SK-N-SH (cell line): ENCODE measurements around the gene RNF13. TPM values are rescaled to one million over a fixed set of nuclear protein-coding genes. Genes with fewer than 3 reads are reported as not detected.

Source experiments
- CTCF ChIA-PET: fragments of 300-600, 350-600 bp; formaldehyde crosslinking; extraction: SDS; loops from one replicate; lab custom pipeline; 2021; lab: Yijun Ruan, JAX
- POLR2A ChIA-PET: fragments of 350-600 bp; sonication (Branson Sonifier 250); formaldehyde crosslinking; extraction: SDS; loops from one replicate; lab custom pipeline; 2020; ENCODE audit warnings: antibody characterized with exemption, inconsistent platforms; lab: Yijun Ruan, JAX
- DNase-seq: peaks from one replicate; pipeline ENCODE4 v3.0.0; 2012
- H2AFZ ChIP-seq: fragments of 200-600 bp; sonication (generic); 2 replicates; pipeline ENCODE4 v1.8.1; 2016; ENCODE audit warnings: antibody characterized with exemption, mild to moderate bottlenecking, low read depth
- H3F3A ChIP-seq: fragments of 200-600 bp; sonication (generic); replicated peaks from 2 replicates; pipeline ENCODE3; 2016; ENCODE audit warnings: antibody characterized with exemption, mild to moderate bottlenecking; ENCODE audit not compliant: insufficient read depth
- H3K27ac ChIP-seq, 2 experiments: fragments of 200-500 bp in 1 of 2; fragments of 200-600 bp in 1 of 2; sonication (Bioruptor generic) in 1 of 2; sonication (generic), shearing (Covaris generic) in 1 of 2; 2 replicates each; pipeline versions ENCODE4 v1.5.1 to v1.6.1; 2014 to 2016; ENCODE audit warnings: low read depth in 2 of 2, inconsistent platforms in 1 of 2, low read length in 1 of 2, mild to moderate bottlenecking in 1 of 2, mixed read lengths in 1 of 2
- H3K27me3 ChIP-seq: fragments of 200-600 bp; sonication (generic), shearing (Covaris generic); 2 replicates; pipeline ENCODE4 v1.6.1; 2016; ENCODE audit warnings: mixed run types; ENCODE audit not compliant: insufficient read depth
- H3K36me3 ChIP-seq, 2 experiments: fragments of 200-500 bp in 1 of 2; fragments of 200-600 bp in 1 of 2; sonication (Bioruptor generic) in 1 of 2; sonication (generic) in 1 of 2; replicated peaks in 1 of 2; 2 replicates each; pipeline versions ENCODE3 to v1.5.1; 2014 to 2016; ENCODE audit warnings: low read length in 1 of 2, mild to moderate bottlenecking in 1 of 2; ENCODE audit not compliant: insufficient read depth in 2 of 2, control insufficient read depth in 1 of 2
- H3K4me1 ChIP-seq, 2 experiments: fragments of 200-500 bp in 1 of 2; fragments of 200-600 bp in 1 of 2; sonication (Bioruptor generic) in 1 of 2; sonication (generic), shearing (Covaris generic) in 1 of 2; 2 replicates each; pipeline versions ENCODE4 v1.5.1 to v1.6.1; 2014 to 2016; ENCODE audit warnings: low read depth in 1 of 2, low read length in 1 of 2, mixed run types in 1 of 2; ENCODE audit not compliant: insufficient read depth in 2 of 2, control insufficient read depth in 1 of 2
- H3K4me2 ChIP-seq: fragments of 200-600 bp; sonication (generic), shearing (Covaris generic); 2 replicates; pipeline ENCODE4 v1.6.1; 2017; ENCODE audit warnings: mixed run types
- H3K4me3 ChIP-seq, 2 experiments: fragments of 200-500 bp in 1 of 2; fragments of 200-600 bp in 1 of 2; sonication (Bioruptor generic) in 1 of 2; sonication (generic), shearing (Covaris generic) in 1 of 2; 2 replicates each; pipeline versions ENCODE4 v1.5.1 to v1.8.1; 2014 to 2016; ENCODE audit warnings: low read depth in 2 of 2, inconsistent platforms in 1 of 2, low read length in 1 of 2, mild to moderate bottlenecking in 1 of 2, mixed read lengths in 1 of 2, moderate library complexity in 1 of 2
- H3K79me2 ChIP-seq: fragments of 200-600 bp; sonication (generic); 2 replicates; pipeline ENCODE4 v1.8.1; 2017; ENCODE audit warnings: mild to moderate bottlenecking; ENCODE audit not compliant: insufficient read depth
- H3K9ac ChIP-seq: fragments of 200-600 bp; sonication (generic); 2 replicates; pipeline ENCODE4 v1.6.1; 2017; ENCODE audit warnings: mixed run types
- H3K9me2 ChIP-seq: fragments of 200-600 bp; sonication (generic); 2 replicates; pipeline ENCODE4 v1.6.1; 2017; ENCODE audit warnings: mixed run types
- H3K9me3 ChIP-seq: fragments of 200-600 bp; sonication (generic); 2 replicates; pipeline ENCODE4 v1.6.1; 2017; ENCODE audit warnings: mixed run types, mild to moderate bottlenecking, moderate library complexity
- H4K20me1 ChIP-seq: fragments of 200-600 bp; sonication (generic); 2 replicates; pipeline ENCODE4 v1.6.1; 2017; ENCODE audit warnings: mild to moderate bottlenecking, mixed run types; ENCODE audit not compliant: insufficient read depth
- CHD2 ChIP-seq: fragments of 150-350 bp; IDR thresholded peaks from 2 replicates; pipeline ENCODE4 v1.6.1; 2018; ENCODE audit warnings: low read length; ENCODE audit not compliant: partially characterized antibody
- GABPA ChIP-seq: IDR thresholded peaks from 2 replicates; pipeline ENCODE4 v1.4.0; 2012; ENCODE audit warnings: low read depth, mild to moderate bottlenecking
- JUND ChIP-seq: IDR thresholded peaks from 2 replicates; pipeline ENCODE4 v1.4.0; 2012
- MEF2A ChIP-seq: IDR thresholded peaks from 2 replicates; pipeline ENCODE4 v1.4.0; 2012; ENCODE audit warnings: low read depth, borderline replicate concordance
- WGBS: methylation state at CpG from one replicate; pipeline ENCODE4 v1.1.6; 2017; ENCODE audit warnings: low lambda C conversion rate; 5-methylcytosine and 5-hydroxymethylcytosine counted together
- polyA plus RNA-seq, 3 experiments: library from polyadenylated mRNA; depleted of rRNA; stranded (reverse); fragments of >200 nt; gene quantifications; 2 replicates each; pipeline ENCODE4 v1.2.3, GENCODE V29; 2012
- TF ChIP-seq, protein P1 (sequence below): fragments of 150-350 bp; IDR thresholded peaks from 2 replicates; pipeline ENCODE4 v1.6.1; 2016; ENCODE audit warnings: mild to moderate bottlenecking, low read depth, low read length
- TF ChIP-seq, protein P2 (sequence below): IDR thresholded peaks from 2 replicates; pipeline ENCODE4; 2012

RNF13 gene
- polyA plus RNA-seq, 1 of the 3 experiments (the other 2 are of a cell fraction): 14.9 TPM

DNA sequence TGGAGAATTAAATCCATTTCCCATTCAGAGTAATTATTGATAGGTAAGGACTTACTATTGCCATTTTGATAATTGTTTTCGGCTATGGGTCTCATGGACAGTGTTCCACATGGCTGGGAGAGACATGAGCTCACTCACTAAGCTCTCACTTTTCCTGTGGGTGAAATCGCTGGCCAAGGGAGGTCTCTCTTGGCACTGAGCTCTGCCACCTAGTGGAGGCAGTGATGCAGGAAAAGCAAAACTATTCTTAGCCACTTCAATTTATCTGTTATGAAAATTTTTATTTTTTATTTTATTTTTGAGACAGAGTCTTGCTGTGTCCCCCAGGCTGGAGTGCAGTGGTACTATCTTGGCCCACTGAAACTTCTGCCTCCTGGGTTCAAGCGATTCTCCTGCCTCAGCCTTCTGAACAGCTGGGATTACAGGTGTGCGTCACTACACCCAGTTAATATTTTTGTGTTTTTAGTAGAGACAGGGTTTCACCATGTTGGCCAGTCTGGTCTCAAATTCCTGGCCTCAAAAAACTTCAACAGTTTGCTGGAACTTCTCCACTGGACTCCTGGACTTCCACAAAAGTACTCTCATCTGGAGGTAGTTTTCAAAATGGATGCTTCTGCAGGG lies 4.7 kb upstream of the RNF13 start (continued):
- TF ChIP-seq, protein P1, sequence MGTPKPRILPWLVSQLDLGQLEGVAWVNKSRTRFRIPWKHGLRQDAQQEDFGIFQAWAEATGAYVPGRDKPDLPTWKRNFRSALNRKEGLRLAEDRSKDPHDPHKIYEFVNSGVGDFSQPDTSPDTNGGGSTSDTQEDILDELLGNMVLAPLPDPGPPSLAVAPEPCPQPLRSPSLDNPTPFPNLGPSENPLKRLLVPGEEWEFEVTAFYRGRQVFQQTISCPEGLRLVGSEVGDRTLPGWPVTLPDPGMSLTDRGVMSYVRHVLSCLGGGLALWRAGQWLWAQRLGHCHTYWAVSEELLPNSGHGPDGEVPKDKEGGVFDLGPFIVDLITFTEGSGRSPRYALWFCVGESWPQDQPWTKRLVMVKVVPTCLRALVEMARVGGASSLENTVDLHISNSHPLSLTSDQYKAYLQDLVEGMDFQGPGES: no peak
- TF ChIP-seq CHD2: no peak

DNA sequence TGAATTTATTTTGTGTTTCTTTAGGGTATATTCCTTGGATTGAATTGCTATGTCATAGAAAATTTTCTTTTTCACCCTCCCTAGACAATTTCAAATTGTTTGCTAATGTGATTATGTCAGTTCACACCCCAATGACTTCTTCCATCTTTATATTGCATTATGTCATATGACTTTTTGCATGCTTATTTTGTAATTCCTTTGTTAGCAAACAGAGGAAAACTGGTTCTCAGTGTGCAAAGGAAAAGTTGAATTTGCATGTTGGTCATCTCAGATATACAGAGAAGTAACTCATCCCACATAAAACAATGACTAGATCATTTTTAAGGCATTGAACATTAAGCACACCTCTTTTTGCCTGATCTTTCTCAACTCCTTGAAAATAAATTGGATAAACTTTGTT lies 3.3 kb upstream of the RNF13 start:
- TF ChIP-seq GABPA: no peak
- no peak overlapping the region for H3K9ac ChIP-seq
- no peak for DNase-seq
- H3K9me2 ChIP-seq: 0 out of 2 replicates have a peak, but pooled peaks cover 3% of the 10 kb centered on the region
- H4K20me1 ChIP-seq: peaks cover 7% of the 10 kb centered on the region; the same call in 1 of the 2 replicates
- no peak overlapping the region for H3K4me2 ChIP-seq
- no peak overlapping the region for H2AFZ ChIP-seq
- CTCF ChIA-PET: interaction anchor here (1.9 to 2.9 kb wide), 7 partner anchors 10 to 298 kb away, joined by 4 to 31 read pairs (median 14); no protein-coding TSS in a partner anchor
- peaks cover 4 to 8% of the 10 kb centered on the region in 2 experiments; a peak in 3 of 4 replicates for H3K4me1 ChIP-seq
- H3K79me2 ChIP-seq: peaks cover 7% of the 10 kb centered on the region
- H3F3A ChIP-seq: peaks cover 36% of the 10 kb centered on the region
- H3K9me3 ChIP-seq: no peaks in the 10 kb centered on the region; the same call in 1 of the 2 replicates
- POLR2A ChIA-PET: no interaction called here
- no peak overlapping the region for H3K27ac ChIP-seq
- no peaks in the 10 kb centered on the region for H3K36me3 ChIP-seq
- H3K27me3 ChIP-seq: no peaks in the 10 kb centered on the region
- H3K4me3 ChIP-seq: no peak overlapping the region

DNA sequence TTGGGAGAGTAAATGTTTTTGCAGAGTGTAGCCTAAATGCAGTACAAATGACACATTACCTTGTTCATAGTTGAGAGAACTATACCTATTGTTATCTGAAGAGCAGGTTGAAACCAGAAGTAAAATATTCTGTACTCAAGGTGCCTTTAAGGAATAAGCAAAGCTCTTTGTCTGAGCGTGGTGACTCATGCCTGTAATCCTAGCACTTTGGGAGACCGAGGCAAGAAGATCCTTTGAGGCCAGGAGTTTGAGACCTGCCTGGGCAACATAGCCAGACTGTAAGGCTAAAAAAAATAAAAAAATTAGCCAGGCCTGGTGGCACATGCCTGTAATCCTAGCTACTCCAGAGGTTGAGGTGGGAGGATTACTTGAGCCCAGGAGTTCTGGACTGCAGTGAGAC lies 2.2 kb upstream of the RNF13 start:
- H3K36me3 ChIP-seq: no peaks in the 10 kb centered on the region
- H3K79me2 ChIP-seq: peaks cover 18% of the 10 kb centered on the region
- H2AFZ ChIP-seq: no peak overlapping the region
- H3K27me3 ChIP-seq: no peaks in the 10 kb centered on the region
- H3K4me2 ChIP-seq: no peak overlapping the region
- H3K9me3 ChIP-seq: no peaks in the 10 kb centered on the region; the same call in 1 of the 2 replicates
- 87% methylated on average over 2 of the region's 2 CpGs for WGBS
- peaks cover 37% of the 10 kb centered on the region for H3F3A ChIP-seq
- no peak for TF ChIP-seq MEF2A
- no peak overlapping the region for H3K27ac ChIP-seq
- no peak for DNase-seq
- no peak overlapping the region for H3K4me3 ChIP-seq
- ChIA-PET POLR2A (no interaction called here), CTCF (interaction anchor here (0.6 to 1.7 kb wide), 3 partner anchors 34 to 373 kb away, joined by 3 to 4 read pairs (median 3); no protein-coding TSS in a partner anchor)
- H4K20me1 ChIP-seq: peaks cover 16% of the 10 kb centered on the region
- H3K4me1 ChIP-seq: peaks cover 9 to 12% of the 10 kb centered on the region in 2 experiments; a peak in 3 of 4 replicates
- H3K9me2 ChIP-seq: 0 out of 2 replicates have a peak, but pooled peaks cover 3% of the 10 kb centered on the region
- no peak overlapping the region for H3K9ac ChIP-seq

DNA sequence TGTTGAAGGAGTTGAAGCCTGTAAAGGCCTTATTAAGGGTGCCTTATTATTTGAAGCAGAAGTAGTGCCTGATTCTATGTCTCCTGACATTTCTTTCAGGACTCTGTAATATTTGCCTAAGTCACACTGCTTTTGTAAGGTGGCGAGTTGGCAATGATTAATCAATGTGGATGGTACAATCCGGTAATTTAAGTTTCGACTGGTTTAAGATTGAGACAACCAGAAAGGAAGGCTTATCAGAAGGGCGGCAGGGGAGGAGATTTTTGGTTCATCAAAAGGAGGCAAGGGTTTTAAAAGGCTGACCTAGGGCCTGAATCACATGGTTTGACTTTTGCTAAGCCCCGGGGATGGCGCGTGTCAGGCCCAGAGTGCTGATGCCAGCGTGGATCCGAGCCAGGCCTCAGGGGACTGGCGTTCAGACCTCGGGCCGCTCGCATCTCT lies 830 bp upstream of the RNF13 start:
- H4K20me1 ChIP-seq: peaks cover 22% of the 10 kb centered on the region
- CTCF ChIA-PET: interaction anchor here (1.0 to 1.7 kb wide), 3 partner anchors 95 to 372 kb away, joined by 3 to 4 read pairs (median 3); no protein-coding TSS in a partner anchor
- no peak for TF ChIP-seq JUND
- TF ChIP-seq, protein P2, sequence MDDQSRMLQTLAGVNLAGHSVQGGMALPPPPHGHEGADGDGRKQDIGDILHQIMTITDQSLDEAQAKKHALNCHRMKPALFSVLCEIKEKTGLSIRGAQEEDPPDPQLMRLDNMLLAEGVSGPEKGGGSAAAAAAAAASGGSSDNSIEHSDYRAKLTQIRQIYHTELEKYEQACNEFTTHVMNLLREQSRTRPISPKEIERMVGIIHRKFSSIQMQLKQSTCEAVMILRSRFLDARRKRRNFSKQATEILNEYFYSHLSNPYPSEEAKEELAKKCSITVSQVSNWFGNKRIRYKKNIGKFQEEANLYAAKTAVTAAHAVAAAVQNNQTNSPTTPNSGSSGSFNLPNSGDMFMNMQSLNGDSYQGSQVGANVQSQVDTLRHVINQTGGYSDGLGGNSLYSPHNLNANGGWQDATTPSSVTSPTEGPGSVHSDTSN: no peak
- peak overlapping the region; percentile 78 to 93 for H3K4me3 ChIP-seq
- peaks cover 32% of the 10 kb centered on the region for H3K79me2 ChIP-seq
- H3K27me3 ChIP-seq: no peaks in the 10 kb centered on the region
- POLR2A ChIA-PET: interaction anchor here (1.2 to 2.0 kb wide), 2 partner anchors 60 to 68 kb away, joined by 3 to 6 read pairs; partner anchors contain the start of gene COMMD2
- H2AFZ ChIP-seq: peak overlapping the region; percentile 93
- peaks cover 5 to 9% of the 10 kb centered on the region in 2 experiments; a peak in 3 of 4 replicates for H3K4me1 ChIP-seq
- H3K9me2 ChIP-seq: no peaks in the 10 kb centered on the region
- peaks cover 31% of the 10 kb centered on the region for H3F3A ChIP-seq
- WGBS: 72% methylated on average over 7 of the region's 13 CpGs
- peak overlapping the region; percentile 83 to 96 for H3K27ac ChIP-seq
- H3K9ac ChIP-seq: peak overlapping the region; percentile 72
- DNase-seq: no peak
- H3K9me3 ChIP-seq: no peaks in the 10 kb centered on the region; the same call in 1 of the 2 replicates
- H3K36me3 ChIP-seq: no peaks in the 10 kb centered on the region
- peak overlapping the region; percentile 90 for H3K4me2 ChIP-seq
